ENCODE results near the gene APBA2.

APBA2 gene

DNA sequence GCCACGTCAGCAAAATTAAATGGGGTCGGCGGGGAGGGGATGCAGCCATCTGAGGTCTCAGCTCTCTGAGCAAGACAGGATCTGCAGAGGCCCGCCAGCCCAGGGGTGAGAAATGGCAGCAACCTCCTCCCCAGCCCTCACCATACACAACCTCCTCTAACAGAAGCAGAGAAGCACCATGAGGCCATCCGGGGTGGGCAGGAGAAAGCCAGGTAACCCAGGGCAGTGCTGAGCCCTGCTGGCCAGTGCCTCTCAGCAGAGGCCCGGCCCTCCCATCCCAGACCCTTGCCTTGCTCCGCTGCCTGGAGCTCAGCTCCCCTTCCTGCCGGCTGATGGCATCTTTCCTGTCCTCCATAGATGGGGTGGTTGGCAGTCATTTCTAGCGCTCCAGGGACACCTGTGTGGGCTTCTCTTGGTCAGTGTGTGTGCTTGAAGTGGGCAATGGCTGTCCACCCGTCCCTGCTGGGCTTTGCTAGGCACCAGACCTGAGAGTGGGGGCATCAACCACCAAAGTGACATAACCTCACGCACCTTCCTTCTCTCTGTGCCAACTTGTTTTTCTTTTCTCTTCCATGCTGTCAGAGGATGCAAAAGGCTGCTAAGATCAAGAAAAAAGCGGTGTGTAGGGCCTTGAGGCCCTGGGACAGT is 208.0 kb downstream of the APBA2 start:
- H3K36me3 ChIP-seq = no peaks in the 10 kb centered on the region
- H3K9me3 ChIP-seq = no peaks in the 10 kb centered on the region
- no peak for DNase-seq
- no peaks in the 10 kb centered on the region for H3K27me3 ChIP-seq
- H3K4me3 ChIP-seq (ENCODE audit: low read depth, low read length) = no peak overlapping the region
- H3K4me1 ChIP-seq = no peaks in the 10 kb centered on the region
- TF ChIP-seq, protein P1, sequence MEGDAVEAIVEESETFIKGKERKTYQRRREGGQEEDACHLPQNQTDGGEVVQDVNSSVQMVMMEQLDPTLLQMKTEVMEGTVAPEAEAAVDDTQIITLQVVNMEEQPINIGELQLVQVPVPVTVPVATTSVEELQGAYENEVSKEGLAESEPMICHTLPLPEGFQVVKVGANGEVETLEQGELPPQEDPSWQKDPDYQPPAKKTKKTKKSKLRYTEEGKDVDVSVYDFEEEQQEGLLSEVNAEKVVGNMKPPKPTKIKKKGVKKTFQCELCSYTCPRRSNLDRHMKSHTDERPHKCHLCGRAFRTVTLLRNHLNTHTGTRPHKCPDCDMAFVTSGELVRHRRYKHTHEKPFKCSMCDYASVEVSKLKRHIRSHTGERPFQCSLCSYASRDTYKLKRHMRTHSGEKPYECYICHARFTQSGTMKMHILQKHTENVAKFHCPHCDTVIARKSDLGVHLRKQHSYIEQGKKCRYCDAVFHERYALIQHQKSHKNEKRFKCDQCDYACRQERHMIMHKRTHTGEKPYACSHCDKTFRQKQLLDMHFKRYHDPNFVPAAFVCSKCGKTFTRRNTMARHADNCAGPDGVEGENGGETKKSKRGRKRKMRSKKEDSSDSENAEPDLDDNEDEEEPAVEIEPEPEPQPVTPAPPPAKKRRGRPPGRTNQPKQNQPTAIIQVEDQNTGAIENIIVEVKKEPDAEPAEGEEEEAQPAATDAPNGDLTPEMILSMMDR (IDR thresholded peaks at IDR 0.05; ENCODE audit: low read depth, low read length) = no peak

DNA sequence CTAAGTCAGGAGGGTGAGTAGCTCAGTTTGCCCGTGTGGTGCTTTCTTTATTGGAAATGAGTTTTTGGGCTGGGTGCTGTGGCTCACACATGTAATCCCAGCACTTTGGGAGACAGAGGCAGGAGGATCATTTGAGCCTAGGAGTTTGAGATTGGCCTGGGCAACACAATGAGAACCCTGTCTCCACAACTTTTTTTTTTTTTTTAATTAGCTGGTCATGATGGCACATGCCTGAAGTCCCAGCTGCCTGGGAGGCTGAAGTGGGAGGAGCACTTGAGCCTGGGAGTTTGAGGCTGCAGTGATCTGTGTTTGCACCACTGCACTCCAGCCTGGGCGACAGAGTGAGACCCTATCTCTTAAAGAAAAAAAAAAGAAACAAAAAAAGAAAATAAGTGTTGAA is 208.9 kb downstream of the APBA2 start:
- no peaks in the 10 kb centered on the region for H3K9me3 ChIP-seq
- no peaks in the 10 kb centered on the region for H3K27me3 ChIP-seq
- no peak for DNase-seq
- no peak overlapping the region for H3K4me3 ChIP-seq (ENCODE audit: low read depth, low read length)
- no peaks in the 10 kb centered on the region for H3K36me3 ChIP-seq
- TF ChIP-seq, protein P1 (IDR thresholded peaks at IDR 0.05; ENCODE audit: low read depth, low read length) = no peak
- H3K4me1 ChIP-seq = no peaks in the 10 kb centered on the region

DNA sequence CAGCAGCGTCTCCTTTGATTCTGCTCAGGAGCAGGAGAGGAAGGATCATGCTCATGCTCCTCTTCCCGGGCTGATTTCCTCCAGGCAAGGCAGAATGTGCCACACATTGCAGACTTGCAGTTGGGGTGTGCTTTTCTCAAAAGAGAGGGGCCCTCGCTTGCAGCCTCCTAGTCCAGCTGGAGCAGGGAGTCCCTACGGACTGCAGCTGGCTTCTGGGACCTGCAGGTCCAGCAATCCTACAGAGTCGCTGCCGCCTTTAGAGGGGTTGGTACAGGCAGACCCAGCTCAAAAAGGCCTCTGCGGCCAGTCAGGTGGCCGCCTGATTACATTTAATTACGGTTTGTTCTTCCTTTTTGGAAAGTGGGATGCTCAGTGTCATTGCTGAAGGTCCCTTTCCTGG is 210.0 kb downstream of the APBA2 start:
- Histone ChIP-seq H3K4me1 (no peaks in the 10 kb centered on the region), H3K4me3 (ENCODE audit: low read depth, low read length) (no peak overlapping the region), H3K27me3 (no peaks in the 10 kb centered on the region), H3K36me3 (no peaks in the 10 kb centered on the region), H3K9me3 (no peaks in the 10 kb centered on the region)
- TF ChIP-seq, protein P1 (IDR thresholded peaks at IDR 0.05; ENCODE audit: low read depth, low read length) = no peak
- DNase-seq = no peak

DNA sequence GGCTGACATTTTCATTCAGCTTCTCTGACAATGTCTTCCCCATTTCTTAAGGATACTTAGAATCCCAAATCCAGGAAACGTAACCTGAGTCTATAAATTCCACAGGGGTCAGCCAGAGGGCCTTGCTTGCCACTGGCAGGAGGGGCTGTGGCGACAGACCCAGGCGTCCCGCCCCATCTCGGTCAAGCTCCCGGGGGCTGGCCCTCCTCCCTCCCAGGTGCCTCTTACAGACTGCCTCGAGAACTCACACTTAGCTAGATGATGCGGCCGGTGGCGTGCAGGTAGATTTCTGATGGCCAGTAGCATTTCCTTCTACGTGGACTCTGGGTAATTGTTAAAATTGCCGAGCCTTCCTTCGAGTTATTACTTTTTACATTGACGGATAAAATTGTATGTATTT is 211.4 kb downstream of the APBA2 start:
- Histone ChIP-seq H3K4me1 (no peaks in the 10 kb centered on the region), H3K36me3 (no peaks in the 10 kb centered on the region), H3K27me3 (no peaks in the 10 kb centered on the region), H3K4me3 (ENCODE audit: low read depth, low read length) (no peak overlapping the region), H3K9me3 (no peaks in the 10 kb centered on the region)
- no peak for DNase-seq
- TF ChIP-seq, protein P1 (IDR thresholded peaks at IDR 0.05; ENCODE audit: low read depth, low read length) = no peak

DNA sequence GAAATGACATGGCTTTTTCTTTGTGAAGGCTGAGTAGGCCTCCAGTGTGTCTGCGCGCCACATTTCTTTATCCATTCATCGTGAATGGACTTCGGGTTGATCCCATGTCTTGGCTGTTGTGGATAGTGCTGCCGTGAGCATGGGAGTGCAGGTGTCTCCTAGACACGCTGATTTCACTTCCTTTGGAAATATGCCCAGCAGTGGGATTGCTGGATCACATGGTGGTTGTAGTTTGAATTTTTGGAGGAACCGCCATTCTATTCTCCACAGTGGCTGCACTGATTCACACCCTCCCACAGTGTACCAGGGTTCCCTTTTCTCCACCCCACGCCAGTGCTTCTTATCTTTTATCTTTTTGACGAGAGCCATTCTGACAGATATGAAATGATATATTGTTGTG is 212.2 kb downstream of the APBA2 start:
- no peak overlapping the region for H3K4me3 ChIP-seq (ENCODE audit: low read depth, low read length)
- H3K27me3 ChIP-seq = no peaks in the 10 kb centered on the region
- TF ChIP-seq, protein P1 (IDR thresholded peaks at IDR 0.05; ENCODE audit: low read depth, low read length) = no peak
- DNase-seq = no peak
- H3K9me3 ChIP-seq = no peaks in the 10 kb centered on the region
- H3K36me3 ChIP-seq = no peaks in the 10 kb centered on the region
- H3K4me1 ChIP-seq = no peaks in the 10 kb centered on the region

DNA sequence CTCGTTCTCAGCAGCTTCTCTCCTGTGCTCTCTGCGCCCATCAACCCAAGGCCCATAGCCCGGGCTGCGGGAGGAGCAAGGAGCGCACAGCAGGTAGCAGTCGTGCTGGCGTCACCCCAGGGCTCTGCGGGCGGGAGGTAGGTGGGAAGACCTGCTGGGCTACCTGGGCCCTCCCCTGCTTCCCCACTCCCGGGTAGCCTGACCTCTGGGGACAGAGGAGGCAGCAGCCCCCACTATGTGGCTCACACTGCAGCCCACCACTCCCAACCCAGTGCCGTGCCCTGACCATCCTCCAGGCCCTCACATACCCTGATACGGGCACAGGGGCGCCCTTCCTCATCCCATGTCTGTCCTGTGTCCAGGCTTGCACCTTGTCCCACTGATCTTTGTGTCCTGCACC is 212.9 kb downstream of the APBA2 start:
- DNase-seq = no peak
- Histone ChIP-seq H3K9me3 (no peaks in the 10 kb centered on the region), H3K36me3 (no peaks in the 10 kb centered on the region), H3K27me3 (no peaks in the 10 kb centered on the region), H3K4me1 (no peaks in the 10 kb centered on the region), H3K4me3 (ENCODE audit: low read depth, low read length) (no peak overlapping the region)
- TF ChIP-seq, protein P1 (IDR thresholded peaks at IDR 0.05; ENCODE audit: low read depth, low read length) = no peak

Data from BE2C (cell line).